HTR-8/SVneo (cell line): ENCODE measurements around the gene ATP6V1B1.
A peak's percentile ranks its signal among the peaks of the same experiment; 100 is the strongest.

Source experiments
- DNase-seq: peaks from one replicate; pipeline ENCODE4 v3.0.0; 2011; ENCODE audit warnings: low spot score, mixed read lengths; ENCODE audit not compliant: insufficient read length
- FAIRE-seq: peaks from 2 replicates; lab custom pipeline; 2011; peaks lifted over from hg19 to GRCh38; lab: Jason Lieb, UNC

Gene ATP6V1B1

GRCh38 chr2:70922235-70923234, 13.2 kb upstream of the ATP6V1B1 start:
- DNase-seq (no peak), FAIRE-seq (no peak)

DNA sequence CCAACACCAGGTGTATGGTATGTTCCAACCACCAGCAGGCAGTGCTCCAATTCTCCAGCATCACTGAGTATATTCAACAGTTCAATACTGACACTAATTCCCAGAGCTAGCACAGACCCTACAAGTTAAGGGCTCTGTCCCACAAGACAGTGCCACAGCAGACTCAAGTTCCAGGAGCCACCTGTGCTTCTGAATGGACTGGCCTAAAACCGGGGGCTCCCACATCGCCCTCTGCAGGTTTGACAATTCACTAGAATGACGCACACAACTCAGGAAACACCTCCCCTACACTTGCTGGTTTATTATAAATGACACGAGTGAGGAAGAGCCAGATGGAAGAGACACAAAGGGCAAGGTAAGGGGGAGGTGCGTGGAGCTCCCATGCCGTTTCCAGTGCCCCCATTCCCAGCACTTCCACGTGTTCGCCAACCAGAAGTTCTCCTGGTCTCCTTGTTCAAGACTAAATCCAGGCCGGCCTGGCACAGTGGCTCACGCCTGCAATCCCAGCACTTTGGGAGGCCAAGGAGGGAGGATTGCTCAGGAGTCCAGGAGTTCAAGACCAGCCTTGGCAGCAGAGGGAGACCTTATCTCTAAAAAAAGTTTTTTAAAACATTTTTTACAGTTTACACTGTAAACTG, 12.2 kb upstream of the ATP6V1B1 start:
- FAIRE-seq (peak; percentile 68), DNase-seq (no peak)

GRCh38 chr2:70926042-70926441, 9.7 kb upstream of the ATP6V1B1 start:
- no peak for DNase-seq
- no peak for FAIRE-seq

GRCh38 chr2:70927138-70927537, 8.6 kb upstream of the ATP6V1B1 start:
- FAIRE-seq (no peak), DNase-seq (no peak)

DNA sequence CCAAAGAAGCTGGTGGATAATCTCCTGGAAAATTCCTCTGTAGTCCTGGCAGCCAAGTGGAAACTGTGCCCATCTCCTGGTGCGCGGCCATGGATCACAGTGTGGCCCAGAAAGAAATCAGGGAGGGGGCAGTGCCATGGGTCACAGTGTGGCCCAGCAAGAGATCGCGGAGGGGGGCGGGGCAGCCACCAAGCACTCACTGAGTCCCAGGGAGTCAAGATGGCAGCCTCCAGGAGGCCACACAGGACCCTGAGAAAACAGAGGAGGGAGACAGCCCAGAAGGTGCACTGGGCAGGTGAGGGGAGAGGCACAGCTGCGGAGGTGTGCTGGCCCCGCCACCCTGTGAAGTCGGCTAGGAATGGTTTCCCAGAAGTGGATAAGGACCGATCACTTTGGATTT, 8.1 kb upstream of the ATP6V1B1 start:
- DNase-seq (no peak), FAIRE-seq (no peak)

- DNase-seq (no peak), FAIRE-seq (no peak)
These were observed 7.3 kb upstream of the ATP6V1B1 start for GRCh38 chr2:70928366-70928765.

DNA sequence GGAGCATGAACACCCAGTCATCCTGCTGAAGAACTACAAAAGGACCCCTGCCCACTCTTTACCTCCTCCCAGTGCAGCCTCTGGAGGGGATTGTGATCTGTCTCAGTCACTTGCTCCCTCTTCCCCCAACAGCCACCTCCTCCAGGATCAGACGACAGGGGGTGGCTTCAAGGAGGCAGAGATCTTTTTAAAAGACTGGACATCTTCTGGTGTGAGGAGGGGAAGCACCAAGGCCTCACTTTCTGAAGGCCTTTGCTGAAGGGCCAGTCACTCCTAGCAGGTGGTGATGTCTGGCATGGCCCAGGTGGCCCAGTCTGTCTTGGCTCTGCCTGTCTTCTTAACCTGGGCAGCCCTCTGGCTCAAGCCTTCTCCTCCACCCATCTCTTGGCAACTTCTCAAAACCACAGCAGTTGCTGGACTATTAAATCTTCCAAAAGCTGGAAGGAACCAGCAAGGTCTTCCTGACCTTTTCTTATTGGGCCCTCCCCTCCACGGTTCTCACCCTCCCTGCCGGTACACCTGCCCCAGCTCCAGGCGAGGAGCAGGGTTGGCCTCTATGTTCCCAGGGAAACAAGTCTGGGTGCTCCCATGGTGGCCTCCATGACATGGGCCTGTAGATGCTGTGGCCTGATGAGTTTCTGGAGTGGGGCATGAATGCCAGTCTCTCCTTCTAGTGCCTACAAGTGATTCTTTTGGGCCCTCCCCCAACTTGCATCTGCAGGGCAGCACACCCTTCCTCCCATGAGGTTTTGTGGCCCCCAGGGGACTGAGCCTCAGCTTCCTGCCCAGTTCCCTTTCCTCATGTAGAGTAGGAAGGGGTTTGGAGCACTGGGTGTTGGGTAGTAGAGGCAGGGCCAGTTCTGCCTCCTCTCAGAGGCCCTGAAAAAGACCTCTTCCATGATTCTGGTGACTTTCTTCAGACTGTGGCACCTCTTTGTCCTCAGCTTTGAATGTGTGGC, 5.0 kb upstream of the ATP6V1B1 start:
- DNase-seq (no peak), FAIRE-seq (no peak)

DNA sequence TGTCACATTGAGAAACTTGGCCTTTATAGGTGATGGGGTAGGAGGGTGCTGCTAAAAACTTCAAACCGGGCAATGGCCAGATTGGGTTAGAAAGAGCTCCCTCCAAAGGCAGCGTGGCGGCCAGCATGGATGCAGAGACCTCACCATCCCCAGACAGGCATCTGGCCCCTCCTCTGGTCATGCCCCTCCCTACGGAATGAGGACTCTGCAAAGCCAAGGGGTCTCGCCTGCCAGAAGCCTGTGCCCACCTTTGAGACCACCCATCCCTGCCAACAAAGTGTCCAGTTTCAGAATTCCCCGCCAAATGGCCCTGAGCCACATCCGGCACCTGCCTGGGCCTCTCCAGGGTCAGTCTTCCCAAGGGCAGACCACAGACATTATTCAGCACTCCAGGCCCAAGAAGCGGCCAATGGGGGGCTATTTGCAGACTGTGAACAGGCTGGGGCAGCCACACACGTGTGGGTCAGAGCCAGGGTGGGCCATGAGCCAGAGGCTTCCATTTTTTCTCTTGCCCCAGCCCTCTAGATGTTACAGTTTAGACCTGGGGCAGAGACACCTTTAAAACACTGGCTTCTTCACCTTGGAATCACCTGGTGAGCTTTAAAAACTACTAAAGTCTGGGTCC, 4.2 kb upstream of the ATP6V1B1 start:
- no peak for FAIRE-seq

GRCh38 chr2:70932631-70933230, 3.0 kb upstream of the ATP6V1B1 start:
- FAIRE-seq (no peak), DNase-seq (no peak)

More for the DNA sequence above, 4.2 kb upstream of the ATP6V1B1 start:
- no peak for DNase-seq

DNA sequence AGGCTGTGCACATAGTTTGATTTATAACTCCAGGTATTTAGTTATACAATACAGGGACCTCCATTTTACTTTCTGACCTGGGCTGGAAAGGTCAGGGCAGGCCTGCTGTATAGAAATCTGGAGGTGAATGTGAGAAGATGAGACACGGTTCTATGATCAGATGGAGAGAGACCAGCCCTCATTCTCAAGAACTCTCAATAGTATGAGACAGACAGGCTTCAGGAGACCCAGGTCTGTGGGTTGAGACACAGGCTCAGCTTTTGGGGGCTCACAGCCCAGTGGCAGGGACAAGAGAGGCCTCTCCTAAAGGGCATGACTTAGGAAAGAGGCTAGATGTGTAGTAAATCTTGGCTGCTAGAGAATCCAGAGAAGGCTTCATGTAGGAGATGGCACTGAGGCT, 719 bp upstream of the ATP6V1B1 start:
- FAIRE-seq, result no peak
- DNase-seq, result no peak

DNA sequence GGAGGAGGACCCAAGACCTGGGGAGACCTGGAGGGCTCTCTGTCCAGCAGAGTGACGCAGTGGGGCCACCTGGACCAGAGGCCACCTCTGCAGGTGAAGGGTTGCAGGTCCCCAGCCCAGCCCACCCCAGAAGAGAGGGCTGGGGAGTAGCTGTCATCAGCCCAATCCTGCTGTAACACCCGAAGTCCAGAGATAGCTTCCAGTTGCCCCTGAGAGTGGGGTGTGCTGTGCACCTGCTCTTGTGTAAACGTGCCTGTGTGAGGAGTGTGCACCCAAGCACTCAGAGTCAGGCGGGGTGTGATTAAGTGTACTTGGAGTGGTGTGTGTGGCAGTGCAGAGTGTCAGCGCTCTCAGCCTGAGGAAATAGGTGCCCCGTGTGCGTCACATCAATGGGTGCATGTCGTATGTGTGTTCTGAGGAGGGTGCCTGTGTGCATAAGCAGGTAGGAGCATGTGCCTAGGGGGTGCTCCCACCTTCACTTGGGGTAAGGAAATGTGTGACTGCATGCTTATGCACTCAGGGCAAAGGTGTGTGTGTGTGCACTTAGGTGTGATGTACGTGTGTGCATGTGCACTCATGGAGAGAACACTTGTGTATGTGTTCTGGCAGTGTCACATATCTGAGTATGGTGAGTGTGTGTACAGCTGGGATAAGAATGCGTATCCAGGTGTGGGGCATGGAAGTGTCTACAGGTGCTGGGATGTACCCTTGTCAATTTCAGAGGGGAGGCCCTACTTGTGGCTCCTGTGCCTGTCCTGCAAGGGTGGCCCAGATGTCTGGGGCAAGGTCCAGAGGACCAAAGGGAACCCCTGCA, 672 bp downstream of the ATP6V1B1 start:
- FAIRE-seq, result peak; percentile 64
- DNase-seq, result no peak

DNA sequence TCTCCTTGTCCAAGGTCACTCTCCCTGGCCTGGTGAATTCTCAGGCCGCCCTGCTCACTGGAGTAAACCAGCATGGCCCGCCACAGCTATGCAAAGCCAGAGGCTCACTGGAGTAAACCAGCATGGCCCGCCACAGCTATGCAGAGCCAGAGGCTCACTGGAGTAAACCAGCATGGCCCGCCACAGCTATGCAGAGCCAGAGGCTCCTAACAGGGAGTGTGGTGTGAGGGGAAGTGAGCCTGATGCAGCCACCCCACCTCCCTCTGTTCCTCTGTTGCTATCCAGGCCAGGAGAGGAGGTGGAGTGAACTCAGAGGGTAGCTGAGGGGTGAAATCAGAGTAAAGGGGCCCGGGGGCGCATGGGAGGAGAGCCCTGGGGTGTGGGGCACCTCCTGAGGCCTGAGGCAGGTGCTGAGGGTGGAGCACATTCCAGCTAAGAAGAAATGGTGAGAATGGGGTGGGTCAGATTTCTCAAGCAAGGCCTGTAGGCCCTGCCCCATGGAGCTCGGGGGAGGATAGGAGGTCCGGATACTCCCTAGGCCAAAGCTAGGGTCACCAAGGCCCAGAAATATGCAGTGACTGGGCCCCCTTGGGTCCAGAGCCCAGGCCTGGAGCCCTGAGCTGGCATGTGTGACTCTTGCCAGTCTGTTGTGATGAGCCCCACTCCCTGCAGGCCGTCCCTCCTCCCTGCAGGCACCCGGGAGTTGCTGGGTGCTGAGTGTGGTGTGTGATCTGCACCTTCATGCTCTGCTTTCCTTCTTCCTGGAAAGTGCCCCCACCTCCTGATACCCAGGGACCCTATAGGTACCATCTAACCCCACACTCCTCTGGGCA, 1.5 kb downstream of the ATP6V1B1 start:
- DNase-seq, result no peak

DNA sequence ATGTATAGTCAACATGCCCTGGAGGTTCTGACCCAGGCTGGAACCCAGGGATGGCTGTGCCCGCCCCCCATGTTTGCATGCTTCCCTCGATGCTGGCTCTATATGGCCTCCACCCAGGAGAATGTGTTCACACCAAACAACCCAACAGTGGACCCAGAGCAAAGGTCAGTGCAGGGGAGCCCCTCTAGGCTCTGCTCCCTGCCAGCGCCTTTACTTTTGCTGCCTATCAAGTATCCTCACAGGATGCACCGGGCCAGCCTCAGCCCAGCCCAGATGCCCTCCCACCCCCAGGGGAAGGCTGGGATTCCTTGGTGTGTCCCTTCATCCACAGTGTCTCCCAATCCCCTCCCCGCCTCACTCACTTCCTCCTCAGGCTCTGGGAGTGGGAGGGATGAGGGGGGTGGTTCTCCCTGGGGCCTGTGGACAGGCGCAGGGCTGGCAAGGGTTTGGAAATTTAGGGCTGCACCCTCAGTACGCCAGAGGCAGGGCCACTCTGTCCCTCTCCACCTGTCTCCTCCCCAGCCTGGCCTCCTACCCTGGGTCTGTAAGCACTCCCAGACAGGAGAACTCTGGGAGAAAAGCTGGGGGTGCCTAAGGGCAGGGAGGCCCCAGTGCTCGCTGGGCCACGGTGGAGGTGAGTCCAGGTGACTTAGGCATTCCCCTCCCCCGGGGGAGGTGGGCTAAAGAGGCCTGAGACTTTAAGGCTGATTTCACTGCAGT, 2.3 kb downstream of the ATP6V1B1 start:
- no peak for FAIRE-seq
- DNase-seq, result no peak

More for the DNA sequence above, 1.5 kb downstream of the ATP6V1B1 start:
- no peak for FAIRE-seq

GRCh38 chr2:70938586-70938950, 2.9 kb downstream of the ATP6V1B1 start:
- no peak for DNase-seq
- no peak for FAIRE-seq

DNA sequence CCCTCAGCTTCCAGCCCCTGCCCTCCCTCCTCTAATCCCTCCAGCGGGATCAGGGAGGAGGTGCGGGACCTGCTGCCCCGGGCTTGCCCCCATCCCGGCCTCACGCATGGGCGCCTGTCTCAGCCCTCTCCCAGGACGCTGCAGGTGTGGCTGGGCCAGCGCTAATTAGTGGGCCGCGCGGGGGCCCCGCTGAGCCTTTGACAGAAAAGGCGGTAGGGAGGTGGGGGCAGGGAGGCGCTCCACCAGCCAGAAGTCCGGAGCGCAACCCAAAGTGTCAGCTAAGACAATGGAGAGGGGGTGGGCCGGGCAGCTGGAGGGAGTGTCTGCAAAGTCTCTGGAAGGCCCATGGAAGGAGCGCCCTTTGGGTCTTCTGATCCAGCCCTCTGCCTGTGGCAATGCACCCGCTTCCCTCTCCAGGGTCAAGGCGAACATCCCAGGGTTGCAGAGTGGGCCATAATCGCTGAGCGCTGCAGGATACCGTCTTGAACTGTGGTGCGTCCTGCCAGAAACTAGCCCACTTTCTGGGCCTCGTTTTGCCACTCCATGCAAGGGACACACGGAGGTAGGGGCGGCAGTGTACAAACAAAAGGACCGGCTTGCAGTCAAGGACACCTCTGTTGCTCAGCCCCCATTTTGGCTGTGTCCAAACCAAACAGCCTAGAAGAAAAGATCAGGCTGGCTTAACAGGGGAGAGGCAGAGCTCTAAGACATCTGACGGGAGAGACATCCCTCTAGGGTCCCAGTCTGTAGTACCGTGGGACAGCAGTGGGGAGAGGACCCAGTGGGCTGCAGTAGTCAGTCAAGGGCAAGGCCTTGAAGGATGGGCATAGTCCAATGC, 3.5 kb downstream of the ATP6V1B1 start:
- DNase-seq, result no peak
- no peak for FAIRE-seq

DNA sequence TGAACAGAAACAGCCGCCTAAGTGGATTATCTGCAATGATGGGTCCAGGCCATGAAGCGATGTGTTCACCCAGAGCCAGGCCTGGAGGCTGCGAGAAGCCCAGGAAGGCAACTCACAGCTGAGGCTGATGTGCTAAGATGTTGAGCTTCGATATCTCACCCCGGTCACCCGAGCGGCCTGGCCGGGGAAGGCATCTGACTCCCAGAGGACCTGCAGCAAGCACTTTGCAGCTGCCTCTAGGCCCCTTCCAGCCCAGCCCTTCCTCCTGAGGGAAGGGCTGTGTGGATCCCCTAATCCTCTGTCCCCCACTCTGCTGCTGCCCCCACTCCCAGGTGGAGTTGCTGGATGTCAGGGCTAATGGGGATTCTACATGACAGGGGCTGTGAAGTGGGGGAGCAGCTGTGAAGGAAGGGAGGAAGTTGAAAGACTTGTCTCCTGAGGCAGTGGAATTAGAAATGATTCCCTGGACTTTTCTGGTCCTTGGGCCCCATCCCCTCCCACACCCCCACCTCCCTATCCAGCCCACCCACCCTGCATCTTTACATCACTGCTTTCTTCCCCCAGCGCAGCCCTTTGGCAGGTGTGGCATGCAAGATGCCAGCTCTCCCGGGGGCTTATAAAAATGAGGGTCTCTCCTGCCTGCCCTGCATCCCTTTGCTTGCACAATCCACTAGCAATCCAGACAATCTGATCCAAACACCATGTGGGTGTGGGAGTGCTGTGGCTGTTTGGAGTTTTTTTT, 4.3 kb downstream of the ATP6V1B1 start:
- no peak for DNase-seq
- no peak for FAIRE-seq
